Small intestine (tissue), 7 donors: ENCODE data around the gene HYAL3. TPM values are rescaled to one million over a fixed set of nuclear protein-coding genes. Genes with fewer than 3 reads are reported as not detected.
"Not testable (repeated sequence)": the region's sequence is repeated elsewhere in the genome, so short reads cannot be mapped to it uniquely, and the experiment has no call there.

ENCODE experiments used
- DNase-seq, 2 donors: peaks; one replicate each; pipeline versions ENCODE4 v3.0.0 to v3.0.0-alpha.2; 2013
- FAIRE-seq: peaks from 2 replicates; lab custom pipeline; 2012; peaks lifted over from hg19 to GRCh38; lab: Jason Lieb, UNC
- H3K27ac ChIP-seq, 3 donors: one replicate each; pipeline ENCODE4 v1.5.1; 2013; ENCODE audit warnings: low read length in 2 of 3, mild to moderate bottlenecking in 2 of 3, control low read depth in 1 of 3, inconsistent platforms in 1 of 3, low read depth in 1 of 3, moderate library complexity in 1 of 3
- H3K27me3 ChIP-seq, 3 donors: one replicate each; pipeline ENCODE4 v1.6.1; 2013; ENCODE audit warnings: low read length in 3 of 3, inconsistent platforms in 1 of 3; ENCODE audit not compliant: control insufficient read depth in 3 of 3, insufficient read depth in 3 of 3
- H3K36me3 ChIP-seq, 3 donors: one replicate each; pipeline ENCODE4 v1.6.1; 2013; ENCODE audit warnings: low read length in 3 of 3, inconsistent platforms in 1 of 3, low read depth in 1 of 3, mild to moderate bottlenecking in 1 of 3, moderate library complexity in 1 of 3; ENCODE audit not compliant: control insufficient read depth in 3 of 3, insufficient read depth in 2 of 3
- H3K4me1 ChIP-seq, 3 donors: one replicate each; pipeline ENCODE4 v1.6.1; 2013; ENCODE audit warnings: low read length in 2 of 3, inconsistent platforms in 1 of 3, low read depth in 1 of 3, mild to moderate bottlenecking in 1 of 3, moderate library complexity in 1 of 3; ENCODE audit not compliant: control insufficient read depth in 3 of 3, insufficient read depth in 2 of 3
- H3K4me3 ChIP-seq, 3 donors: one replicate each; pipeline ENCODE4 v1.5.1; 2013; ENCODE audit warnings: low read length in 3 of 3, control low read depth in 1 of 3, inconsistent platforms in 1 of 3, low read depth in 1 of 3, mild to moderate bottlenecking in 1 of 3, moderate library complexity in 1 of 3
- H3K9me3 ChIP-seq, 2 donors: one replicate each; pipeline ENCODE4 v1.6.1; 2013; ENCODE audit warnings: low read depth in 1 of 2, low read length in 1 of 2; ENCODE audit not compliant: control insufficient read depth in 2 of 2, insufficient read depth in 1 of 2
- WGBS, 3 donors: extraction: QIAGEN DNeasy Blood & Tissue Kit; methylation state at CpG; one replicate each; pipeline ENCODE4 v1.1.7; 2013; 5-methylcytosine and 5-hydroxymethylcytosine counted together
- polyA plus RNA-seq, 4 donors: library from polyadenylated mRNA; stranded (reverse) in 3 of 4; unstranded in 1 of 4; fragments of 200-250 nt in 3 of 4; fragments of 120-200 nt in 1 of 4; gene quantifications; one replicate each; pipeline versions ENCODE4 v1.2.1 to v1.2.3, GENCODE V29; 2013
- donor health status: healthy with polysubstance abuse.
- donor health status: control.
- donor health status: control.
- donor health status: Bipolar disorder and iron deficiency.
- donor health status: healthy.

The HYAL3 gene
- polyA plus RNA-seq, 4 donors = 1.6 to 4.1 (median 2.5) TPM

GRCh38 chr3:50292159-50293078, 6.8 kb downstream of the HYAL3 start, which contains the start of gene IFRD2:
IFRD2 (minus strand) TSS chr3:50292429; CDS start chr3:50292274, 155 bp downstream.
- peak within 1 kb of the TSS; percentile 65 to 93 (median 83) for H3K27ac ChIP-seq
- H3K36me3 ChIP-seq = peaks cover under 1 to 54% (median 6%) of the 10 kb centered on the region in 3 donors
- peaks cover 0 to 24% (median 0%) of the 10 kb centered on the region in 3 donors for H3K4me1 ChIP-seq
- H3K27me3 ChIP-seq = no peaks in the 10 kb centered on the region
- WGBS, 3 donors = 0 to 1% (median 1%) methylated on average over 60 to 67 of the region's 67 CpGs
- DNase-seq (peak; percentile 98 to 99), FAIRE-seq (no peak)
- no peaks in the 10 kb centered on the region for H3K9me3 ChIP-seq
- H3K4me3 ChIP-seq = peak within 1 kb of the TSS; percentile 68 to 89 (median 83)

- H3K4me3 ChIP-seq = no peak overlapping the region
- H3K27ac ChIP-seq = peak overlapping the region in 2 of 3 donors; percentile 6 to 50
- DNase-seq = no peak
- WGBS, 3 donors = 80 to 91% (median 86%) methylated on average over 16 of the region's 16 CpGs
- H3K4me1 ChIP-seq = peaks cover 0 to 24% (median 0%) of the 10 kb centered on the region in 3 donors
- peaks cover 3 to 51% (median 8%) of the 10 kb centered on the region in 3 donors for H3K36me3 ChIP-seq
- H3K27me3 ChIP-seq = no peaks in the 10 kb centered on the region
- no peaks in the 10 kb centered on the region for H3K9me3 ChIP-seq
- no peak for FAIRE-seq
These were observed 9.0 kb downstream of the HYAL3 start for GRCh38 chr3:50290161-50290641.

- FAIRE-seq = no peak
- H3K36me3 ChIP-seq = peaks cover 3 to 51% (median 8%) of the 10 kb centered on the region in 3 donors
- DNase-seq = no peak
- no peaks in the 10 kb centered on the region for H3K9me3 ChIP-seq
- no peak overlapping the region for H3K27ac ChIP-seq
- 86 to 95% (median 95%) methylated on average over 6 of the region's 6 CpGs for WGBS, 3 donors
- peaks cover 0 to 24% (median 0%) of the 10 kb centered on the region in 3 donors for H3K4me1 ChIP-seq
- no peak overlapping the region for H3K4me3 ChIP-seq
- H3K27me3 ChIP-seq = no peaks in the 10 kb centered on the region
These were observed 10.1 kb downstream of the HYAL3 start for GRCh38 chr3:50289130-50289529.

- H3K36me3 ChIP-seq = peaks cover 3 to 51% (median 8%) of the 10 kb centered on the region in 3 donors
- peaks cover 0 to 24% (median 0%) of the 10 kb centered on the region in 3 donors for H3K4me1 ChIP-seq
- no peaks in the 10 kb centered on the region for H3K27me3 ChIP-seq
- DNase-seq (no peak), FAIRE-seq (no peak)
- H3K4me3 ChIP-seq = no peak overlapping the region
- no peak overlapping the region for H3K27ac ChIP-seq
- no peaks in the 10 kb centered on the region for H3K9me3 ChIP-seq
- 93 to 95% (median 93%) methylated on average over 22 to 23 of the region's 23 CpGs for WGBS, 3 donors
These were observed 10.7 kb downstream of the HYAL3 start for GRCh38 chr3:50288387-50289007.

GRCh38 chr3:50287262-50287661, 11.9 kb downstream of the HYAL3 start:
- no peak for DNase-seq

GRCh38 chr3:50286322-50287227, 12.6 kb downstream of the HYAL3 start:
- H3K4me1 ChIP-seq = peaks cover 0 to 13% (median 0%) of the 10 kb centered on the region in 3 donors
- FAIRE-seq (no peak), DNase-seq (no peak)
- WGBS, 3 donors = 86 to 88% (median 87%) methylated on average over 27 to 28 of the region's 28 CpGs
- no peaks in the 10 kb centered on the region for H3K9me3 ChIP-seq
- H3K27me3 ChIP-seq = peaks cover 0 to 3% (median 0%) of the 10 kb centered on the region in 3 donors
- no peak overlapping the region for H3K4me3 ChIP-seq
- H3K36me3 ChIP-seq = peaks cover 3 to 50% (median 8%) of the 10 kb centered on the region in 3 donors
- no peak overlapping the region for H3K27ac ChIP-seq

More at GRCh38 chr3:50287262-50287661, 11.9 kb downstream of the HYAL3 start:
- Histone ChIP-seq H3K27ac (no peak overlapping the region), H3K36me3 (peaks cover 3 to 51% (median 8%) of the 10 kb centered on the region in 3 donors), H3K4me1 (peaks cover 0 to 15% (median 0%) of the 10 kb centered on the region in 3 donors), H3K4me3 (no peak overlapping the region), H3K27me3 (peaks cover 0 to 3% (median 0%) of the 10 kb centered on the region in 3 donors), H3K9me3 (no peaks in the 10 kb centered on the region)
- WGBS, 3 donors = 83 to 92% (median 90%) methylated on average over 1 of the region's 1 CpG
- no peak for FAIRE-seq

GRCh38 chr3:50284121-50284520, 15.1 kb downstream of the HYAL3 start:
- H3K27me3 ChIP-seq, FAIRE-seq, H3K9me3 ChIP-seq, H3K27ac ChIP-seq, H3K4me1 ChIP-seq, H3K4me3 ChIP-seq, DNase-seq: not testable (repeated sequence)
- 74 to 86% (median 85%) methylated on average over 6 of the region's 6 CpGs for WGBS, 3 donors
- peaks cover 3 to 30% (median 8%) of the 10 kb centered on the region in 3 donors for H3K36me3 ChIP-seq
